ENCODE data around the gene KCNK3. TPM values are rescaled to one million over a fixed set of nuclear protein-coding genes. Genes with fewer than 3 reads are reported as not detected.

The KCNK3 gene
- total RNA-seq, 3 donors from 2014 or later (not counting 1 experiment from before 2014, with no cell fraction given) = not detected

DNA sequence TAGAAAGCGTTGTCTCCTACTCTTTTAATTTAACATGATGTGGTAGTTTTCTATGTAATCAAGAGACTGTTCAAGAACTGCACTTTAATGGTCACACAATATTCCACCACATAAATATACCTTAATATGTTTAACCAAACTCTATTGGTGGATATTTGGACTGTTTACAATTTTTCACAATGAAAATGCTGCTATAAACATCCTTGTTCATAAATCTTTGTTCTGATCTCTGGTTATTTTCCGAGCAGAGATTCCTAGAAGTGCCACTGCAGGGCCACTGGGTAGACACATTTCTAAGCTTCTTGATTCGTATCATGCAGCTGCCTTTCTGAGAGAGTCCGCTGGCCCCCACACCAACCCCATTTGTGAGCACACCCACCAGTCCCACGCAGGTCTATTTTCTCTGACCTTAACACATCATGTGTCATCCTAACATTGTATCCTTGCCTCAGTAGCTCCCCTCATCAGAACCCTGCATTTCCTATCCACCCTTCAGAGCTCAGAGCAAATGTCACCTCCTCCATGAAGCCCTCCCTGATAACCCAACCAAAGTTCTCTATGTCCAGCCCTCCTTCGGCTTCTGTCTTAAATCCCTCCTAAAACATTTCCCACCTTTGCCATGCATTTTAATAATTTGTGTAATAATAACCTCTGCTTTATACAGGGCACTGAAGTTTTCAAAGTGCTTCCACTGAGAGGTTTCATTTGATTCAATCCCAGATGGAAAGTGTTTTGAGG, 26.6 kb downstream of the KCNK3 start:
- ATAC-seq (no peak), DNase-seq (no peak)
- 71% methylated on average over 4 of the region's 6 CpGs for WGBS (ENCODE audit: insufficient coverage)
- Mint-ChIP-seq H3K27me3 (ENCODE audit: low read depth in 2 of 2) (no peaks in the 10 kb centered on the region), H3K27ac (no peak overlapping the region), H3K36me3 (no peaks in the 10 kb centered on the region), H3K4me1 (no peaks in the 10 kb centered on the region), H3K4me3 (no peak overlapping the region), H3K9me3 (no peaks in the 10 kb centered on the region)
- Histone ChIP-seq H3K27me3 (ENCODE audit: control insufficient read depth, insufficient read depth, low read length) (no peaks in the 10 kb centered on the region), H3K4me3 (ENCODE audit: low read length) (no peak overlapping the region), H3K27ac (ENCODE audit: low read length) (no peak overlapping the region), H3K36me3 (ENCODE audit: control insufficient read depth, insufficient read depth, low read length) (no peaks in the 10 kb centered on the region), H3K9me3 (ENCODE audit: control insufficient read depth, insufficient read depth, low read length) (no peaks in the 10 kb centered on the region), H3K4me1 (ENCODE audit: control insufficient read depth, insufficient read depth, low read length) (no peaks in the 10 kb centered on the region)
- intact Hi-C loops (cut with micrococcal nuclease) = no loop called here
- TF ChIP-seq, protein P1, sequence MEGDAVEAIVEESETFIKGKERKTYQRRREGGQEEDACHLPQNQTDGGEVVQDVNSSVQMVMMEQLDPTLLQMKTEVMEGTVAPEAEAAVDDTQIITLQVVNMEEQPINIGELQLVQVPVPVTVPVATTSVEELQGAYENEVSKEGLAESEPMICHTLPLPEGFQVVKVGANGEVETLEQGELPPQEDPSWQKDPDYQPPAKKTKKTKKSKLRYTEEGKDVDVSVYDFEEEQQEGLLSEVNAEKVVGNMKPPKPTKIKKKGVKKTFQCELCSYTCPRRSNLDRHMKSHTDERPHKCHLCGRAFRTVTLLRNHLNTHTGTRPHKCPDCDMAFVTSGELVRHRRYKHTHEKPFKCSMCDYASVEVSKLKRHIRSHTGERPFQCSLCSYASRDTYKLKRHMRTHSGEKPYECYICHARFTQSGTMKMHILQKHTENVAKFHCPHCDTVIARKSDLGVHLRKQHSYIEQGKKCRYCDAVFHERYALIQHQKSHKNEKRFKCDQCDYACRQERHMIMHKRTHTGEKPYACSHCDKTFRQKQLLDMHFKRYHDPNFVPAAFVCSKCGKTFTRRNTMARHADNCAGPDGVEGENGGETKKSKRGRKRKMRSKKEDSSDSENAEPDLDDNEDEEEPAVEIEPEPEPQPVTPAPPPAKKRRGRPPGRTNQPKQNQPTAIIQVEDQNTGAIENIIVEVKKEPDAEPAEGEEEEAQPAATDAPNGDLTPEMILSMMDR (IDR thresholded peaks at IDR 0.05) = no peak

DNA sequence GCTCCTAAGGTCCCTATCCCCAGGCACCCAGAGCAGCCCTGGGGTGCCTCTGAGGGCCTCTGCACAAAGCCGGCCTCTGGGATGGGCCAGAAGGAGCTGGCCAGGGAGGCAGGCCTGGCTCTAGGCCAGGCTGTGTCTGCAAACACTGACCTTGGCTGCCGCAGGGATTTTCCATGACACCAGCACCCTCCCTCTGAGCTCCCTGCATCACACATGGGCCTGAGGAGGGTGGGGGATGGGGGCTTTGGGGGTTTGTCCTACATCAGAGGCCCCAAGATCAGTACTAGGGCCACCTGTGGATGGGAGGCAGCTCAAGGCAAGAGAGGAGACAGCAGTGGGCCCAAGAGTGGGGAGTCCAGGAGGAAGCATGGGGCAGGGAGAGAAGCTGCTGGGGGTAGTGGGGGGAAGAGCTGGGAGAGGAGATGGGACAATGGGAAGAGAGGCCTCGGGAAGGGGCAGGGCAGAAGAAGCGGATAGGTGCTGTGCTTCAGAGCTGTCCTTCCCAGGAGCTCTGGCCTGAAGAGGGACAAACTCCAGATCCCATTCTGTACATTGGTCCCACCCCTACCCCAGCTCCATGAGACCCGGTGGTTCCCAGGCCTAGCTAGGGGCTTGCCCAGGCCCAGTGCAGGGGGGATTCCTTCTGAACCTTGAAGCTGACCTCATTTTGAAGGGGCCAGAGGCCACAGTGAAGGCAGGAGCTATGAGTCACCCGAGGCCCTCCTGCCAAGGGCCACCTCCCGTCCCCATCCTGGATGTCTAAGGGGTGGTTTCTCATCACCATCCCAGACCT, 28.0 kb downstream of the KCNK3 start:
- no peak for ATAC-seq
- peaks cover 0 to 3% of the 10 kb centered on the region in 2 donors for H3K27me3 Mint-ChIP-seq (ENCODE audit: low read depth in 2 of 2)
- DNase-seq = no peak
- Histone ChIP-seq H3K4me1 (ENCODE audit: control insufficient read depth, insufficient read depth, low read length) (no peaks in the 10 kb centered on the region), H3K27me3 (ENCODE audit: control insufficient read depth, insufficient read depth, low read length) (no peaks in the 10 kb centered on the region), H3K9me3 (ENCODE audit: control insufficient read depth, insufficient read depth, low read length) (no peaks in the 10 kb centered on the region), H3K27ac (ENCODE audit: low read length) (no peak overlapping the region), H3K4me3 (ENCODE audit: low read length) (no peak overlapping the region), H3K36me3 (ENCODE audit: control insufficient read depth, insufficient read depth, low read length) (no peaks in the 10 kb centered on the region)
- intact Hi-C loops (cut with micrococcal nuclease) = no loop called here
- no peaks in the 10 kb centered on the region for H3K9me3 Mint-ChIP-seq
- no peaks in the 10 kb centered on the region for H3K4me1 Mint-ChIP-seq
- TF ChIP-seq, protein P1 (IDR thresholded peaks at IDR 0.05) = no peak
- no peaks in the 10 kb centered on the region for H3K36me3 Mint-ChIP-seq
- 84% methylated on average over 7 of the region's 7 CpGs for WGBS (ENCODE audit: insufficient coverage)
- H3K27ac Mint-ChIP-seq = no peak overlapping the region
- H3K4me3 Mint-ChIP-seq = no peak overlapping the region

DNA sequence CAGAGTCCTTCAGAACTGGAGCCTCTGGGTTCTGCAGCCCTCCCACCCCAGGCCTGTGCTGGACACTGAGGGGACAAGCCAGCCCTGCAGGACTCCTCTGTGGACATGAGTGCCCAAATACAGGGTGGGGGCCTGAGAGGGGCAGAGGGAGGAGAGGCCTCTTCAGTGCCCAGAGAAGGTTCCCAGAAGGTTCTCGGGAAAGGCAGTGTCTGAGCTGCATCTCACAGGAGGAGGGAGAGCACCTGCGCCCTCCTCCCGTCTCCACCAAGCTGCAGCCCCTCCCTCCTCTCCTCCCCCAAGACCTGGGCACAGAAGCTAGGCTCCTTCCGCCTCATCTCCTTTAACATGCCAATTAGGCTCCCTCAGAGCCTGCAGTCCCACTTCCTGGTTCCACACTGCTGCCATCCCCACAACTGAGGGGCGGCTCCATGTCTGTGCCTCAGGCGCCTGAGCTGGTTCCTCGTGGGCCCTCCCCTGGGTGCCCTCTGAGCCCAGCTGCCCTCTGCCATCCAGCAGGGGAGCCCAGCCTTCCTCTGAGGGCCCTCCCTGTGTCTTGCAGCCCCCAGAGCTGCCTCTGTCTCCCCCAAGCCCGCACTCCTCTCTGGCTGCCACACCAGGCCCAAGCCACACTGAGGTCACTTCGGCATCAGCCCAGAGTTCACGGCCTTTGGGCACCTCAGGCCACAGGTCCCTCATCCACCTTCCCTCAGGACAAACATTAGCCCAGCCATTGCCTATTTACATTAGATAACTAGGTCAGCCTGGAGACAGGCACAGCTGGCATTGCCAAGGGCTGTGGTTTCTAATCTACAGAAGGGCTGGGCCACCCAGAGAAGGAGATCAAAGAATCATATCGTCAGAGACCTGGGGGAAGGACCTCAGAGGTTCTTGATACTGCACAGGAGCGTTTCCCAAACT, 28.9 kb downstream of the KCNK3 start:
- Mint-ChIP-seq H3K9me3 (no peaks in the 10 kb centered on the region), H3K27ac (no peak overlapping the region), H3K36me3 (no peaks in the 10 kb centered on the region), H3K4me1 (no peaks in the 10 kb centered on the region), H3K27me3 (ENCODE audit: low read depth in 2 of 2) (peaks cover 0 to 3% of the 10 kb centered on the region in 2 donors), H3K4me3 (no peak overlapping the region)
- 75% methylated on average over 12 of the region's 12 CpGs for WGBS (ENCODE audit: insufficient coverage)
- H3K27ac ChIP-seq (ENCODE audit: low read length) = no peak overlapping the region
- TF ChIP-seq, protein P1 (IDR thresholded peaks at IDR 0.05) = no peak
- no peaks in the 10 kb centered on the region for H3K4me1 ChIP-seq (ENCODE audit: control insufficient read depth, insufficient read depth, low read length)
- no peak overlapping the region for H3K4me3 ChIP-seq (ENCODE audit: low read length)
- ATAC-seq = no peak
- DNase-seq = no peak
- H3K9me3 ChIP-seq (ENCODE audit: control insufficient read depth, insufficient read depth, low read length) = no peaks in the 10 kb centered on the region
- no peaks in the 10 kb centered on the region for H3K36me3 ChIP-seq (ENCODE audit: control insufficient read depth, insufficient read depth, low read length)
- no peaks in the 10 kb centered on the region for H3K27me3 ChIP-seq (ENCODE audit: control insufficient read depth, insufficient read depth, low read length)
- intact Hi-C loops (cut with micrococcal nuclease) = no loop called here
